GM21619 (cell line): Measurements from ENCODE around the gene EPHA10.

ENCODE experiments used
- ATAC-seq: cut with Tn5 transposase; IDR thresholded peaks from one replicate; pipeline ENCODE4 v1.9.1; 2021; ENCODE audit not compliant: unreplicated experiment

EPHA10 gene

DNA sequence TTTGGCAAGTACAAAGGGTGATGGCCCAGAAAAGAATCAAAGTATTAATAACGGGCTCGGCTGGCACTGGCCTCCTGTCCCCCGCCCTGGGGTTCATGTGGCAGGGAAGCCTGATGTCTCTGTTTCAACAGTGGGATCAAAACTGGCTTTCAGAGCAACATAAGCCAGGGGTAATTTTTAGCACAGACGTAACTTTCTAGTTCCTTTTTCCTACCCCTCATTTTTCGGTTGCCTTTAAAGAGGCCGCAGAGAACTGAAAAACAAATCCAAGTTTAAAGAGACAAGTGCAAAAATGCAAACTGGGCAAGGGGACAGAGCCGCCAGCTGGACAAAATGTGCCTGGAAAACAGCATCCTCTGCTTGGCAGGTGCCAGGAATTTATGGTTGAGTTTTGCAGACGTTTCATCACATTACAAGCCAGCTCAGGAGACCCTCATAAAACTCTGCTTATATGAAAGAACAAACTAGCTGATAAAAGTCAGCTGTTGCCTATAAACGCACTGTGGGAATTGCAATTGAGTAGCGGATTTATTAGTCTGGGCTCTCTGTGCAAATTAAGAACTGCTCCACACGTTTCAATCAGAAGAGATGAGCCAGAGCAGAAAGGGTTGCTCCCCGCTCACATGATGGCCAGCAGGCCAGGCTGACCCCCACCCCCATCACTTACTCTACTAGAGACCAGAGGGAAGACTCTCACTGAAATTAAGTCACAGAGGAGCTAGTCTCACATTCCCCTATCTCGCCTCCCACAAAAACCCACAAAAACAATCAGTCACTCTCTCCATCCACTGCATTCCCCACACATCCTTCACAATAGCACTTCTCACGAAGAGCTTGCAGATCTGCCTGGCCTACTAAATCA lies 88.4 kb downstream of the EPHA10 start:
- peak; percentile 77 for ATAC-seq

DNA sequence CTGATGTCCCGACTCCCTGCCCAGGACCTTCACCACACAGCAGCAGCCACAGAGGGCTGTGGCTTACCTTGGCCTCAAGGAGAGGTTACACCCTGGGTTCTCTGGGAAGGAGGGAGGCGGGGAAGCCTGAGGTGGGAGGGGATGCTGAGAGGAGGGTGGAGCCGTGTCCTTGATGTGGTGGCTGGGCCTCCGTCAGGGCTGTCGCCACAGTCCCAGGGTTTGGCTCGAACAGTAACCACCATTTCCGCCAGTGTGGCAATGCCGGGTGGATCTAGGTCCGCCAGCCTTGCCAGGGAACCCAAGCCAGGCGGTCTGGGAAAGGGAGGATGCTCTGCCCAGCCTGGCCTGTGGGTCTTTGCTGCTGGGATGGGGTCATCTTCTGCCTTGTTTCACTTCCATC lies 91.0 kb downstream of the EPHA10 start:
- ATAC-seq = no peak

DNA sequence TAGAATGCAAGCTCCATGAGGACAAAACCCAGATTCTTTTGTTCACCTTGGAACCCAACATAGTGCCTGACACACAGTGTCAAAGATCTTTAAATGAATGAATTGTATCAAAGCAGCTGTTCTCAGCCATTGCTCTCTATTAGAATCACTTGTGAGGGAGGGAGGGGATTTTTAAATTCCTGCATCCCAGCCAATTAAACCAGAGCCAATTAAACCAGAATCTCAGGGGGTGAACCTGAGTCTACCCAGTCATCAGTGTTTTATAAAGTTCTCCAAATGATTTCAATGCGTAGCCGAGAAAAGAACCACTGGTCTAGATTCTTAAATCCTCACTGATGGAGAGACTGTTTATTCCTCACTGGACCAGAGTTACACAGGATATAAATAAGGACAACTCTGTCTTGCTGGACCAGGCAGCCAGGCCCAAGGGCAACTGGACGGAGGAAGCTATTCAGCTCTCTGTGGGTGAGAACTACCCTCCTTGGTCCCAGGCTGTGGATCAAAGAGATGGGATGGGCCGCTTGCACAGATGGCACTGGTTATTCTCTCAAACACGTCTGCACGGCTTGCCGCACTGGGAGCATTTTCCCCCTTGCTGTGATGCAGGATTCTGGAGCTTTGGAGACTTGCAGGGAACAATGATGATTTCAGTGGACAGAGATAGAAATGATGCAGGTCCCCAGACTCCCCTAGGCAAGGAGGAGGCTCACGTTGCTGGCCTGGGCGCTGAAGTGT lies 92.6 kb downstream of the EPHA10 start:
- ATAC-seq = no peak

DNA sequence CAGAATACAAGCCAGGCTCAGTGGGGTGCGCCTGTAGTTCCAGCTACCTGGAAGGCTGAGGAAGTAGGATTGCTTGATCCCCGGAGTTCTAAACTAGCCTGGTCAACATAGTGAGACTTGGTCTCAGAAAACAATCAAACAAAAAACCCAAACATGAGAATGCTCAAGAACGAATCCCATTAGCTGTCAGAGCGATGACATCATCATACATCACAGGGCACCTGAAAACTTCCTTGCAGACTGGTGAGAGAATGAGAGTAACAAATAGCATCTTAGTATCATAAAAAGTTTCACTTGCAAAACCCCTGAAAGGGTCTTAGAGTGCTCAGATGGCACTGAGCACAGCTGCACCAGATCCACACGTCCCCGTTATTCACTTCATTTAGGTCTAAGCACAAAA lies 93.7 kb downstream of the EPHA10 start:
- ATAC-seq = no peak

DNA sequence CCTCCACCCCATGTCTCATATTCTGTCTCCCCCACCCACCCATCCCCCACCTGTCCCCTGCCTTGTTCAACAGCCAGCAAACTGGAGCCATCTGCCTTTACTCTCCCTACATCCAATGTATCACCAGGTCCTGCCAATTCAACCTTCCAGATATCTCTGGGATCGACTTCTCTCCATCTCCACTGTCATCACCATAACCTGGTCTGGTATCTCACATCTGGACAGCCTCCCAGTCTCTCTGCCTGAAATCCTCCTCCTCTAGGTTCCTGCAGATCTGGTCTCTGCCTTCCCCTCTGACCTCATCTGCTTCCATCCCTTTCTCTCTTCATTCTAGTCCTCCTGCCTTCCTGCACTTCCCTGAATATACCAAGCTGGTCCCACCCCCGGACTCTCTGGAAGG lies 94.8 kb downstream of the EPHA10 start:
- ATAC-seq = no peak

DNA sequence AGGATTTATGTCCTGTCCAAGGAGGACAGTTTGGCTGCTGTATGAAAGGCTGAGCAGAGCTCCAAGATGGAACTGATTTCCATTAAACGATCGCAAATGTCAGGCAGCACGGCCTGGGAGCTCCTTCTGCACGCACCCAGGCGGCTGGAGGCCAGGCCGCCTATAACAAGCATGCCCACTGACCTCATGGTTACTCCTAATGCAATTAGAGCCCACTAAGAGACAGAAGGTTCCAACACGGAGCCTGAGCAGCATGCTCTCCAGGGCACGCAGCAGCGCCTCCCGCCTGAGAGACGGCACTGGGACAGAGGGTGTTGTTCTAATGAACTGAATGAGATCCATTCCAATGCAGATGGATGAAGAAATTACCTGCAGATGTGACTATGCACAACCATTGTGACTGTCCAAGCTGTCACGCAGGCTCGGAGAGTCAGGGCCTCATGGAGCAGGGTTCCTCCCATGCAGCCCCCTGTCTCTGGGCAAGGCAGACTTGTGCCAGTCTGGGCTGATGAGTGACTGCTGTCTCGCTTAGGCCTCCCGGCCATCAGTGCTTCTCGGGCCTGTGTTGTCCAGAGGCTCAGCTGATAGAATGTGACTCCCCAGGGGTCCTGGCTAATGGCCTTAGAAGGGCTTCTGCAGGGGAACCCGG lies 97.8 kb downstream of the EPHA10 start:
- no peak for ATAC-seq

DNA sequence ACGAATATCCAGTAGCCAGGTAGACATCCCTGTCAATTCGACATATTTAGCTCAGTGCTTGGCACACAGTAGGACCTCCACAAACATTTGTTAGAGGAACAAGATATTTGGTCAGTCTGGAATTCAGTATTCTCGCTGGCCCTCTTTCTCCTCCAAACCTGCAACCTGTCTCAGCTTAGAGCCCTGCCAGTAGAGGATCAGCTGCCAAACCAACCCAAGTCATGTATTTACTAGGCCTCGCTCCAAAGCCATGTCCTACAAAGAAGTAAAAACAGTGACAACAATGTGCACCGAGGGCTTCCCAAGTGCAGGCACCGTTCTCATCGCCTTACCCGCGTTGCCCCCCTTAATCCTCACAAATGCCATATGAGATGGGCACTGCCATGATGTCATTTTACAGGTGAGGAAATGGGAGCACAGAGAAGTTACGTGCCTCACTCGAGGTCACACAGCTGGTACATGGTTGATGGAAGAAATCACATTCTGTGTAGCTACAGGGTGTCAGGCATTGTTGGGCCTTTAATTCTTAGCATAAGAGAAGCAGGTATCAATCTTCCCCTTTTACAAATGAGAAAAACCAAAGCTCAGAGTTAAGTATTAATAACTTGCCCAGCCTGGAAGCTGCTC lies 98.6 kb downstream of the EPHA10 start:
- ATAC-seq = no peak
